Measurements from ENCODE around the gene MORF4L1. TPM values are rescaled to one million over a fixed set of nuclear protein-coding genes. Genes with fewer than 3 reads are reported as not detected.

MORF4L1 gene
- total and polyA plus RNA-seq, 2 experiments from 2014 or later = 340 to 381 TPM

- no peaks in the 10 kb centered on the region for H3K36me3 ChIP-seq (replicated peaks; ENCODE audit: insufficient read depth, low read depth)
- TF ChIP-seq EZH2 (IDR thresholded peaks at IDR 0.05; ENCODE audit: borderline replicate concordance) = no peak
- TF ChIP-seq CTCF (IDR thresholded peaks at IDR 0.05; ENCODE audit: poor library complexity) = no peak
- TF ChIP-seq EZH2phosphoT487 (IDR thresholded peaks at IDR 0.05; ENCODE audit: low read depth, severe bottlenecking, unreplicated experiment) = no peak
- no peaks in the 10 kb centered on the region for H3K9me3 ChIP-seq (ENCODE audit: low read depth)
- DNase-seq (ENCODE audit: low spot score) = no peak
- H3K27me3 ChIP-seq = no peaks in the 10 kb centered on the region
- 74% methylated on average over 20 of the region's 20 CpGs for WGBS (ENCODE audit: low lambda C conversion rate, missing lambda C conversion rate)
- no peak overlapping the region for H3K4me3 ChIP-seq
- H3K4me2 ChIP-seq = no peak overlapping the region
- H3K79me2 ChIP-seq = no peaks in the 10 kb centered on the region
- H3K27ac ChIP-seq = peak overlapping the region; percentile 51
- no peaks in the 10 kb centered on the region for H3K9me2 ChIP-seq (replicated peaks; ENCODE audit: insufficient read depth)
- H2AFZ ChIP-seq = no peak overlapping the region
- H3K4me1 ChIP-seq (ENCODE audit: insufficient read depth) = peaks cover 9% of the 10 kb centered on the region
- H4K20me1 ChIP-seq (ENCODE audit: insufficient read depth, poor library complexity, severe bottlenecking) = no peaks in the 10 kb centered on the region
Observed at GRCh38 chr15:78933823-78934654, 61.3 kb downstream of the MORF4L1 start.

GRCh38 chr15:78934655-78935023 lies 61.9 kb downstream of the MORF4L1 start:
- Histone ChIP-seq H3K36me3 (replicated peaks; ENCODE audit: insufficient read depth, low read depth) (no peaks in the 10 kb centered on the region), H3K27ac (no peak overlapping the region), H3K9me3 (ENCODE audit: low read depth) (no peaks in the 10 kb centered on the region), H3K79me2 (no peaks in the 10 kb centered on the region), H4K20me1 (ENCODE audit: insufficient read depth, poor library complexity, severe bottlenecking) (no peaks in the 10 kb centered on the region), H3K4me3 (no peak overlapping the region), H3K4me2 (no peak overlapping the region), H2AFZ (no peak overlapping the region), H3K9me2 (replicated peaks; ENCODE audit: insufficient read depth) (no peaks in the 10 kb centered on the region), H3K27me3 (no peaks in the 10 kb centered on the region), H3K4me1 (ENCODE audit: insufficient read depth) (peaks cover 9% of the 10 kb centered on the region)
- WGBS (ENCODE audit: low lambda C conversion rate, missing lambda C conversion rate) = 93% methylated on average over 5 of the region's 5 CpGs
- TF ChIP-seq EZH2 (IDR thresholded peaks at IDR 0.05; ENCODE audit: borderline replicate concordance) (no peak), CTCF (IDR thresholded peaks at IDR 0.05; ENCODE audit: poor library complexity) (no peak), EZH2phosphoT487 (IDR thresholded peaks at IDR 0.05; ENCODE audit: low read depth, severe bottlenecking, unreplicated experiment) (no peak)
- no peak for DNase-seq (ENCODE audit: low spot score)

- TF ChIP-seq EZH2 (IDR thresholded peaks at IDR 0.05; ENCODE audit: borderline replicate concordance) = no peak
- TF ChIP-seq EZH2phosphoT487 (IDR thresholded peaks at IDR 0.05; ENCODE audit: low read depth, severe bottlenecking, unreplicated experiment) = no peak
- TF ChIP-seq CTCF (IDR thresholded peaks at IDR 0.05; ENCODE audit: poor library complexity) = no peak
- DNase-seq (ENCODE audit: low spot score) = no peak
- peaks cover under 1% of the 10 kb centered on the region for H3K79me2 ChIP-seq
- H4K20me1 ChIP-seq (ENCODE audit: insufficient read depth, poor library complexity, severe bottlenecking) = no peaks in the 10 kb centered on the region
- no peaks in the 10 kb centered on the region for H3K36me3 ChIP-seq (replicated peaks; ENCODE audit: insufficient read depth, low read depth)
- H3K4me2 ChIP-seq = no peak overlapping the region
- no peaks in the 10 kb centered on the region for H3K9me3 ChIP-seq (ENCODE audit: low read depth)
- H2AFZ ChIP-seq = no peak overlapping the region
- no peak overlapping the region for H3K27ac ChIP-seq
- 87% methylated on average over 14 of the region's 14 CpGs for WGBS (ENCODE audit: low lambda C conversion rate, missing lambda C conversion rate)
- no peaks in the 10 kb centered on the region for H3K9me2 ChIP-seq (replicated peaks; ENCODE audit: insufficient read depth)
- H3K4me3 ChIP-seq = no peak overlapping the region
- peaks cover 5% of the 10 kb centered on the region for H3K4me1 ChIP-seq (ENCODE audit: insufficient read depth)
- H3K27me3 ChIP-seq = no peaks in the 10 kb centered on the region
Observed at GRCh38 chr15:78937132-78937739, 64.5 kb downstream of the MORF4L1 start.
